SK-MEL-5 (cell line): ENCODE data around the gene CHERP. TPM values are rescaled to one million over a fixed set of nuclear protein-coding genes. Genes with fewer than 3 reads are reported as not detected.
A peak's percentile ranks its signal among the peaks of the same experiment; 100 is the strongest.

Source experiments
- DNase-seq: peaks from one replicate; pipeline ENCODE4 v3.0.0-alpha.2; 2016; ENCODE audit warnings: low read depth, low spot score
- in situ Hi-C: cut with HindIII; loops from 2 replicates; pipeline ENCODE4 v1.10.0; 2016; ENCODE audit warnings: low sequenced_read_pairs, high pct_unique_total_duplicates, low pct_unique_long_range_greater_than_20kb
- polyA plus RNA-seq, 2 experiments: library from polyadenylated mRNA; depleted of rRNA; stranded (reverse); fragments of >200 nt; gene quantifications; 2 replicates each; pipeline ENCODE4 v1.2.3, GENCODE V29; 2015
- total RNA-seq: library from RNA; depleted of rRNA; stranded (reverse); fragments of >200 nt; shearing (Covaris generic); gene quantifications from 2 replicates; pipeline ENCODE4 v1.2.3, GENCODE V29; 2014; rRNA removed

The CHERP gene
- total RNA-seq = 2.0 and 2.4 TPM in 2 replicates
- polyA plus RNA-seq (2015; cell fraction: cytosol; rRNA removed) = 47.3 and 52.4 TPM in 2 replicates
- polyA plus RNA-seq (2015; cell fraction: nucleus; rRNA removed) = 61.4 and 73.8 TPM in 2 replicates

DNA sequence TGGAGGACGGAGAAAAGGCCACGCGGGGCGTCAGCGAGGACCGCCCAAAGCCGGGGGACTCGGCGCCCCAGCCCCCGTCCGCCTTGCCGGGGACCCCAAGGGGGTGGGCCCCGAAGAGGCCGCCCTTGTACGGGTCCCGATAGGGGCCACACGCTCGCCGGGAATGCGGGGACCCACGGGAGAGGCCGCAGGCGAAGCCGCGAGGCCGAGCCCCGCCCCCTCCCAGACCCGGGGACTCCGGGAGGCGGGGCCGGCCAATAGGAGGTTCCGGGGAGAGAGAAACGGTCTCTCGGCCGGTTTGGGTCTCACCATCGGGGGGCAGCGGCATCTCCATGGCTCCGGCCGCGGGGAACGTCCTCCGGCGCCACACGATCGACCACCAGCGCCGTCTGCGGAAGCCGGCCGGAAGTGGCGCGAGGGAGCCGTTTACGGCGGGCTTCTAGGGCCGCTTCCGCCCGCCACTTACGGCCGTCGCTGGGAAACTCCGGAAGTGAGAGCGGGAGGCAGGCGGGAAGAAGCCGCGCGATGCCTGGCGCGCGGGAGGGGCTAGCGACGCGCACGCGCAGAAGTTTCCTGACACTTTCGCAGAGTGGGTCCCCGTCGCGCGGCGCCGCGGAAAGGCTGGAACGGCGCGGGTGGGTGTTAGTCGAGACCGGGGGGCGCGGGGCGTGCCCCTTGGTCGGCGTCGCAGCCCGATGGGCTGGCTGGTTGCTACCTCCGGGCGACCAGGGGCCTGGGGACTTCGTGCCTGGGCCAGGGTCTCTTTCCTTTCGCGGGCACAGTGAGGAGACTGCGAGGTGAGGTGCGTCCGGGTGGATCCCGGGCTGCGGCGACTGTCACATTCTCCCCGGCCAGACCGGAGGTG lies at the start of gene CHERP:
CHERP (minus strand) TSS at position 393 of the 865 bp plus-strand sequence; CDS start at position 334, 59 bp downstream.
- peak; percentile 90 for DNase-seq
- in situ Hi-C loops = no loop called here

GRCh38 chr19:16590876-16591802 lies 48.9 kb upstream of the CHERP start:
- in situ Hi-C loops = no loop called here

GRCh38 chr19:16589917-16590316 lies 47.7 kb upstream of the CHERP start:
- DNase-seq = no peak
- in situ Hi-C loops = no loop called here

More at GRCh38 chr19:16590876-16591802, 48.9 kb upstream of the CHERP start:
- no peak for DNase-seq

DNA sequence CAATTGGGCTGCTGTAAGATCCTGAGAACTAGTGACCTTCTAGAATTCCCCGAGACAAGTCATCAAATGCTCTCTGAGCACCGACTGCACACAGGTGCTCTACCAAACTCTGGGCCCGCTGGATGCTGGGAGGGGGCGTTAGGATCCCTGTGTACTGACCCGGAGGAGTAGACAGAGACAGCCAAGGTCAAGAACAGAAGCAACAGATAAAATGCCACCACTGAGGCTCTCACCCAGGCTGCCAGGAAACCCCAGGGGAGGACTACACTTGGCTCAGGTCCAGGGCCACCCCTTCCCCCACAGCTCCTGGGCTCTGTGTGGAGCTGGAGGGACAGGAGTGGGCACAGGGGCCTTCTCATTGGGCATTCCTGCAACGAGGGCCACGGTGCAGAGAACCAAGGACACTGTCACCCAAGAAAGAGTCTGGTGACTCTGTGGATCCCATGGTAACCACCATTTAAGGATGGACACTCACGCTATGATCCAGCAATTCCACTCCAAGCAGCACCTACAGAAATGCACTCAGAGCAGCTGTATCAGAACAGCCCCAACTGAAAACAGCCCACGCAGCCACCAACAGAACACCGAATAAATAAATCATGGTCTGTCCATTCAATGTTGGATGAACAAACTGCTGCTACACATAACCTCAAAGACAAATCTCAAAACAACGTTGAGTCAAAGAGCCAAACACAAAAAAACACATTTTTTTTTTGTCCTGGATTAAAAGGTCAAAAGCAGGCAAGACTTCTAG lies 46.8 kb upstream of the CHERP start:
- in situ Hi-C loops = no loop called here
- no peak for DNase-seq

DNA sequence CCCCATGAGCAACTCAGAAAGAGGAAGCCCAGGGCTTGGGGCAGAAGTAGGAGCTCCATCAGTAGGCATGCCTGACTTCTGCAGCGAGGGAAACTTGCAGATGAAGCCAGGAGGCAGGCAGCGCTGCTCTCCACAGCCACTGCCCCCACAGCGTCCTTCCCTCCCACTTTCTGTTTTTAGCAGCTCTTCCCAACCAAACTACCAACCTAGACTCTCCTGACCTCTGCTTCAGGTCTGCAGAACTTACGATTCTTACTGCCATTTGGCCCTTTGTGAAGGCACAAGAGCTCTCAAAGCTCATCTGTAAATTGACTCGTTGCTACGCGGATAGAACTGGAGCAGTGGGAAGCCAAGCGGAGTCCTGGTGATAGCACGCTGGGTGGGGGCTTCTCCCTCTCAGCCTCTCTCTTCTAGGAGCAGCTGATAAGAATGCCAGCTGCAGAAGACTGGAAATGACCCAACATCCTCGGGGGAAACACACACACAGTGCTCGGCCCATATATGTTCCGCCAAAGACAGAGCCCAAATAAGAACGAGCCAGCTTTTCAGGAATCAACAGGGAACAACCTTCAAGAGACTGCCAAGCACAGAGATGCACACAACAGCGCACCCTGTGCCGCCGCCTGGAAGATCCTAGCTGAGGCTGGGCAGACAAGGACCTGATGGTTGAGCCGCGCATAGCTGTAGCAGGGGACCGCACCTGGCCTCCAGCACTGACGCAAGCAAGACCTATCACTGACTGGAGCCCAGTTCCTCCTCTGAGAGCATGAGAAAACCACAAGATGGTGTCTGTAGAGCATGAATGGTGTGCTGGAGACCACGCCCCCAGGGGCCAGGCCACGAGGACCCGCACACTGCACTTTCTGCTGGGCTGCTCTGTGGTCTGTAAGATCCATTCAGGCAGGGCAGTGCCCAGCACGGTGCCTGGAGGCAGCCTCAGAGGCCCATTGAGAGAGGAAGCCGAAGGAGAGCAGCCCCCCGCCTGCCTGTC lies 45.9 kb upstream of the CHERP start:
- in situ Hi-C loops = no loop called here
- peak; percentile 25 for DNase-seq

DNA sequence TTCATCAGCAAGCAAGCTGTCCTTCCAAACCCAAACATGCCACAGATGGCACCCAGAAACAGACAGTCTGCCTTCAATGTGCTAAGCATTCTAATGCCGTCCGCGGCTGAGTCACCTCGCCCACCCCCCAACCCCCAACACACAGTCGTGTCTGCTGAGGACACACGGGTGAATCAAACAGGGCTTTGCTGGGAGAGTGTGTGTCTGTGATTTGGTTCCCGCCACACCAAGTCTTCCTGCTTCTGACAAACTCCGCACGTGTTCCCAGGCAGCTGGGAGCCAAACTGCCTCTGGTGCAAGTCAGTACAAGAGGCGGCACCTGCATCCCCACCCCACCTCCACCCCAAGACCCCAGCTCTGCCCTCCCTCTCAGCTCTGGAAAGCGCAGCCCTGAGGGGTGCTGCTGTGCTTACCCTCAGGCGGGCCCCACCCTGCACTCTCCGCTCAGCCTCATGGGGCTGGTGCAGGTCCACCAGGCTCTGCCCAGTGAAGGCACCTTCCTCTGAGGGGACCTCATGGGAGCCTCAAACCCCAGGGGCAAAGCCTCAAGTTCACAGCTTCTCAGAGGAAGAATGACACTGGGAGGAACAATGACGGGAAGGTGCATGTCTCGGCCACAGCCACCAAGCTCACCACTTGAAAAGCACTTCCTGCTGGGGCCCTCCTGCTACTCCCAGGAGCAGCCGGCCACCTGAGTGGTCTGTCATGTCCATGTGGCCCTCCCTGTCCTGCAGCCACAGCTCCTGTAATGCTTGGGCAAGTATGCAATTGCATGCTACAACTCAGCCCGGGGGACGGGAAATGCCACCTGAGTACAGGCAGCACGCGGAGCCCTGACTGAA lies 45.0 kb upstream of the CHERP start:
- in situ Hi-C loops = no loop called here
- no peak for DNase-seq

GRCh38 chr19:16586477-16586871 lies 44.2 kb upstream of the CHERP start:
- in situ Hi-C loops = no loop called here
- DNase-seq = no peak

- DNase-seq = no peak
- in situ Hi-C loops = no loop called here
Measured at GRCh38 chr19:16585808-16586476, 43.7 kb upstream of the CHERP start.

GRCh38 chr19:16585094-16585801 lies 43.0 kb upstream of the CHERP start:
- in situ Hi-C loops = no loop called here
- DNase-seq = no peak

DNA sequence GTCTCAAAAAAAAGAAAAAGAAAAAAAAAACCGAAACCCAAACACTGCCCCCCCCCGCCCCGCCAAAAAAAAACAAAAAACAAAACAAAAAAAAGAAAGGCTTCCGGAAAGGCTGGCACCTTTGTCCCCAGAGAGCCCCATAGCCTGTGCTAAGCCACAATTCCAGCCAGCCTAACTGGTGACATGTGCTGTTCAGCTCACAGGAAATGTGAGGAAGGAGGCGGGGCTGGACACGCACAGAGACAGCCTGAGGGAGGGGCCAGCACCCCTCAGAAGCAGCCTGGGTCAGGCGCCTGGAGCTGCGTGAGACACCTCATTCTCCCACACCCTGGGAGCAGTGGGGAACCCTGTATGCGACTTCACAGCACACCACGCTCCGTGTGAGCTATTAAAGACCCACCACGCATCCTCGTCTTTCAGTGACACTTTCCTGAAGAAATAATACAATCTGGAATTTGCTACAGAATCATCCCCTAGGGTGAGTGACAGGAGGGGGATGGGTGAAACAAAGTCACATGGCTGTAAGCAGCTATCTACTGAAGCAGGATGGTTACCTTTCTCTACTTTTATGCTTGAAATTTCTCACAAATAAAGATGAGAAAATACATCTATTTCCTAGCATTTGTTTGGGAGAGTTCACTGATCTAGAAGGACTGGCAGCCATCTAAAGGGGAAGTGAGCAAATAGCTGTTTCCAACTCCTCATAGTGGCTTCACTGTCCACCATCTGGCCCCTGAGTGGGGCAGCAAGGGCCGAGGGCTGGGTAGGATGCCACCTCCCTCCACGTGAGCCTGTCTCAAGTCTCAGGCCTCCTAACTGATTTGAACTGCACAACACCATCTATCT lies 42.2 kb upstream of the CHERP start:
- DNase-seq = peak; percentile 84
- in situ Hi-C loops = no loop called here

GRCh38 chr19:16582486-16583261 lies 40.4 kb upstream of the CHERP start:
- in situ Hi-C loops = no loop called here
- no peak for DNase-seq

DNA sequence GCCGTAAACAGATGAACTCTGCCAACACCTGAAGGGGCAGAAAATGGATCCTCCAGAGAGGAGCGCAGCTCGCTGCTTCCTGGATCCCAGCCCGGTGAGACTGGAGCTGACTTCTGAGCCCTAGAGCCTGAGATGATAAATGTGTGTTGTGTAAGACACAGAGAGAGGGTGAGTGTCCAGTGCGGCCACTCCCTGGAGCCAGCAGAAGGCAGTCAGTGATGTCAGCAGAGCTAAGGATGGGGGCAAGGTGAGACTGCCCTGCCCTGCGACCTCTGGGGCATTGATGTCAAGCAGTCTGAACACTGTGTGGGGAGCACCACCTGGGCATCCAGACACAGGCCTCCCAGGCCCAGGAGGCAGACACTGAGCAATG lies 39.7 kb upstream of the CHERP start:
- DNase-seq = no peak
- in situ Hi-C loops = no loop called here
